Measurements from ENCODE around the gene PELI2. TPM values are rescaled to one million over a fixed set of nuclear protein-coding genes. Genes with fewer than 3 reads are reported as not detected.

PELI2 gene
- total RNA-seq, 1 experiment from 2014 or later, result 0.19 TPM

DNA sequence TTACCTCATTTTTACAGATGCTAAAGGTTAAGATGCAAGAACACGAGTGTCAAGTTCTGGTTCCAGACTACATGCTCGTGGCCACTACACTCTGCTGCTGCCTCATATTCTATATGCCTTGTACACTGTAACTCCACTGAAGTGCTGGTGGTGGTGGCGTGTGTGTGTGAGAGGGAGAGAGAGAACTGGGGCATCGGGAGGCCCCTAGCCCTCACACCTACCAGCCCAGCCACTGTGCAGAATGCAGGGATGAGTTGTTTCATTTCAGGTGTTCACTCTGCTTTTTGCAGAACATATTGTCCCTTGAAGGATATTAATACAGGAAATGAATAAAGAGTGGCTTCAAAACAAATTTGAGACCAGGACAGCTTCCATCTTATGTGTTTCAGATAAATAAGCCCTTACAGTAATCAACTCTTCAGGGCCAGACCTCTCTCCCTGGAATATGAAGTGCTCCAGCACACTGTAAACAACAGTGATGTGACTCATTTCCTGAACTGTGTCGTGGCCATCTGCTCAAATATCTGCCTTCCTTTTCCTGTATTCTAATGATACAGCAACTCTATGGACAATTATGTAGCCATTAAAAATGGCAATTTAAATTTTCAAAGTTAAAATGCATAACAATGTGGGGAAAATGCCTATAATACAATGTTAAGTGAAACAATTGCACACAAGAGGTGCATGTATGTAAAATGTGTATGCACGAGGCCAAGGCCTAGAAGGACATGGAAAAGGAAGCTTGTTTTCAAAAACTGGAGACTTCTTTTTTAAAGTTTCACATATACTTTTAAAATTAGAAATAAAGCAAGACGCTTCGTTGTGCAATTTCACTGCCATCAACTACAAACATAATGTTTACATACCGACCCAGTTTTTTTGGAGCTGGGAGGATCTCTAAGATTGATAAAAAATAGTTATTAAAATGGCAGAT lies 215.4 kb downstream of the PELI2 start:
- BruUV-seq (replicated peaks), result no TSS peak
- Mint-ChIP-seq H3K9me3 (ENCODE audit: unreplicated experiment) (no peaks in the 10 kb centered on the region), H3K27me3 (ENCODE audit: insufficient read depth, unreplicated experiment) (no peaks in the 10 kb centered on the region), H3K27ac (ENCODE audit: low read depth, unreplicated experiment) (peak overlapping the region; percentile 85), H3K4me1 (ENCODE audit: insufficient read depth, unreplicated experiment) (peaks cover 8% of the 10 kb centered on the region), H3K4me3 (ENCODE audit: unreplicated experiment) (no peak overlapping the region), H3K36me3 (ENCODE audit: insufficient read depth, unreplicated experiment) (no peaks in the 10 kb centered on the region)
- peak; percentile 56 for DNase-seq (ENCODE audit: unreplicated experiment)
- TF ChIP-seq, protein P1, sequence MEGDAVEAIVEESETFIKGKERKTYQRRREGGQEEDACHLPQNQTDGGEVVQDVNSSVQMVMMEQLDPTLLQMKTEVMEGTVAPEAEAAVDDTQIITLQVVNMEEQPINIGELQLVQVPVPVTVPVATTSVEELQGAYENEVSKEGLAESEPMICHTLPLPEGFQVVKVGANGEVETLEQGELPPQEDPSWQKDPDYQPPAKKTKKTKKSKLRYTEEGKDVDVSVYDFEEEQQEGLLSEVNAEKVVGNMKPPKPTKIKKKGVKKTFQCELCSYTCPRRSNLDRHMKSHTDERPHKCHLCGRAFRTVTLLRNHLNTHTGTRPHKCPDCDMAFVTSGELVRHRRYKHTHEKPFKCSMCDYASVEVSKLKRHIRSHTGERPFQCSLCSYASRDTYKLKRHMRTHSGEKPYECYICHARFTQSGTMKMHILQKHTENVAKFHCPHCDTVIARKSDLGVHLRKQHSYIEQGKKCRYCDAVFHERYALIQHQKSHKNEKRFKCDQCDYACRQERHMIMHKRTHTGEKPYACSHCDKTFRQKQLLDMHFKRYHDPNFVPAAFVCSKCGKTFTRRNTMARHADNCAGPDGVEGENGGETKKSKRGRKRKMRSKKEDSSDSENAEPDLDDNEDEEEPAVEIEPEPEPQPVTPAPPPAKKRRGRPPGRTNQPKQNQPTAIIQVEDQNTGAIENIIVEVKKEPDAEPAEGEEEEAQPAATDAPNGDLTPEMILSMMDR (IDR thresholded peaks at IDR 0.05; ENCODE audit: unreplicated experiment), result no peak
- ChIA-PET POLR2A (interaction anchor here (0.6 to 1.0 kb wide), 3 partner anchors 8 to 546 kb away, joined by 3 to 4 read pairs (median 3); no protein-coding TSS in a partner anchor), CTCF (interaction anchor here (0.7 kb wide), 1 partner anchor 62 kb away, joined by 3 read pairs; no protein-coding TSS in a partner anchor)
- intact Hi-C loops (cut with micrococcal nuclease), result no loop called here

DNA sequence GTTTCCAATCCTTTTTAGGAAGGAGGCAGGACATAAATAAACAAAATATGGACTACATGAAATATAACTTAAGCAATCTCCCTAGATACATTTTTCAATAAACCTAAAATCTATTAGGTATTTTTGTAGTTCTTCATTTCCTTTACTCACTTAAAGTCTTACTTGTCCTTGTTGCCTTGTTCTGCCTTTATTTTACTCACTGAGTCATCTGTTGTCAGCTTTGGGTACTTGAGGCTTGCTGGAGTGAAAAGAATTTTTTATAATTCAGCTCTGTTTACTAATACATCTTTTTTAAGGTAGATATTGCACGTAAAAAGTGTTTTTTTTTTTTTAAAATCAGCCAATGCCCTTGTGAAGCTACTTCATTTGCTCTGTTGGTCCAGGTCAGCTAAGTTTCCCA lies 216.2 kb downstream of the PELI2 start:
- H3K4me3 Mint-ChIP-seq (ENCODE audit: unreplicated experiment), result no peak overlapping the region
- H3K27ac Mint-ChIP-seq (ENCODE audit: low read depth, unreplicated experiment), result peak overlapping the region; percentile 85
- POLR2A ChIA-PET, result interaction anchor here (0.7 to 0.8 kb wide), 2 partner anchors 16 to 527 kb away, joined by 3 read pairs; no protein-coding TSS in a partner anchor
- TF ChIP-seq, protein P1 (IDR thresholded peaks at IDR 0.05; ENCODE audit: unreplicated experiment), result no peak
- BruUV-seq (replicated peaks), result no TSS peak
- DNase-seq (ENCODE audit: unreplicated experiment), result no peak
- no peaks in the 10 kb centered on the region for H3K9me3 Mint-ChIP-seq (ENCODE audit: unreplicated experiment)
- intact Hi-C loops (cut with micrococcal nuclease), result no loop called here
- CTCF ChIA-PET, result no interaction called here
- H3K4me1 Mint-ChIP-seq (ENCODE audit: insufficient read depth, unreplicated experiment), result peaks cover 10% of the 10 kb centered on the region
- H3K36me3 Mint-ChIP-seq (ENCODE audit: insufficient read depth, unreplicated experiment), result no peaks in the 10 kb centered on the region
- H3K27me3 Mint-ChIP-seq (ENCODE audit: insufficient read depth, unreplicated experiment), result no peaks in the 10 kb centered on the region

GRCh38 chr14:56338674-56339073 lies 220.5 kb downstream of the PELI2 start:
- POLR2A ChIA-PET, result interaction anchor here (0.9 kb wide), 1 partner anchor 608 kb away, joined by 3 read pairs; no protein-coding TSS in a partner anchor
- H3K4me1 Mint-ChIP-seq (ENCODE audit: insufficient read depth, unreplicated experiment), result peaks cover 12% of the 10 kb centered on the region
- BruUV-seq (replicated peaks), result no TSS peak
- intact Hi-C loops (cut with micrococcal nuclease), result no loop called here
- no peak for DNase-seq (ENCODE audit: unreplicated experiment)
- TF ChIP-seq, protein P1 (IDR thresholded peaks at IDR 0.05; ENCODE audit: unreplicated experiment), result no peak
- H3K27me3 Mint-ChIP-seq (ENCODE audit: insufficient read depth, unreplicated experiment), result no peaks in the 10 kb centered on the region
- H3K36me3 Mint-ChIP-seq (ENCODE audit: insufficient read depth, unreplicated experiment), result no peaks in the 10 kb centered on the region
- no peak overlapping the region for H3K4me3 Mint-ChIP-seq (ENCODE audit: unreplicated experiment)
- no peak overlapping the region for H3K27ac Mint-ChIP-seq (ENCODE audit: low read depth, unreplicated experiment)
- no peaks in the 10 kb centered on the region for H3K9me3 Mint-ChIP-seq (ENCODE audit: unreplicated experiment)
- CTCF ChIA-PET, result interaction anchor here (1.3 to 1.5 kb wide), 2 partner anchors 607 to 633 kb away, joined by 4 read pairs; no protein-coding TSS in a partner anchor
